Karpas-422 (cell line): ENCODE results near the gene BEX4. TPM values are rescaled to one million over a fixed set of nuclear protein-coding genes. Genes with fewer than 3 reads are reported as not detected.

Experiments used
- DNase-seq: peaks from one replicate; pipeline ENCODE4 v3.0.0-alpha.2; 2015
- H2AFZ ChIP-seq: fragments of 200-600 bp; sonication (generic); 2 replicates; pipeline ENCODE4 v1.6.1; 2014; ENCODE audit warnings: antibody characterized with exemption, low read length, mixed read lengths
- H3K27ac ChIP-seq: fragments of 200-600 bp; sonication (generic); 2 replicates; pipeline ENCODE4 v1.5.1; 2014; ENCODE audit warnings: mild to moderate bottlenecking, low read length, moderate library complexity
- H3K27me3 ChIP-seq: fragments of 200-600 bp; sonication (generic); 2 replicates; pipeline ENCODE4 v1.6.1; 2014; ENCODE audit warnings: low read length, mixed read lengths
- H3K36me3 ChIP-seq: fragments of 200-600 bp; sonication (generic); 2 replicates; pipeline ENCODE4 v1.6.1; 2014; ENCODE audit warnings: low read length, mixed read lengths; ENCODE audit not compliant: insufficient read depth
- H3K4me1 ChIP-seq: fragments of 200-600 bp; sonication (generic); 2 replicates; pipeline ENCODE4 v1.6.1; 2014; ENCODE audit warnings: mild to moderate bottlenecking, low read length, mixed read lengths
- H3K4me2 ChIP-seq: fragments of 200-600 bp; sonication (generic); 2 replicates; pipeline ENCODE4 v1.6.1; 2014; ENCODE audit warnings: low read length, low read depth, mild to moderate bottlenecking; ENCODE audit not compliant: poor library complexity, severe bottlenecking
- H3K4me3 ChIP-seq: fragments of 200-600 bp; sonication (generic); 2 replicates; pipeline ENCODE4 v1.5.1; 2014; ENCODE audit warnings: mild to moderate bottlenecking, antibody characterized with exemption, low read length, mixed read lengths
- H3K79me2 ChIP-seq: fragments of 200-600 bp; sonication (generic); 2 replicates; pipeline ENCODE4 v1.6.1; 2014; ENCODE audit warnings: mild to moderate bottlenecking, low read length, mixed read lengths
- H3K9ac ChIP-seq: fragments of 200-600 bp; sonication (generic); 2 replicates; pipeline ENCODE4 v1.6.0; 2014; ENCODE audit warnings: low read length
- H3K9me2 ChIP-seq: fragments of 200-600 bp; sonication (generic), shearing (Covaris generic); replicated peaks from 2 replicates; pipeline ENCODE4 v1.6.0; 2014; ENCODE audit warnings: mild to moderate bottlenecking, low read length, moderate library complexity; ENCODE audit not compliant: insufficient read depth
- H3K9me3 ChIP-seq: fragments of 300-700, 200-600 bp; sonication (generic); 2 replicates; pipeline ENCODE4 v1.6.1; 2014; ENCODE audit warnings: low read length, mixed read lengths
- H4K20me1 ChIP-seq: fragments of 200-600 bp; sonication (generic); 2 replicates; pipeline ENCODE4 v1.6.1; 2014; ENCODE audit warnings: mild to moderate bottlenecking, antibody characterized with exemption, low read length, low read depth; ENCODE audit not compliant: insufficient read depth
- total RNA-seq: library from RNA; depleted of rRNA; stranded (reverse); fragments of >200 nt; shearing (Covaris generic); gene quantifications from 2 replicates; pipeline ENCODE4 v1.2.3, GENCODE V29; 2014; ENCODE audit warnings: low replicate concordance; rRNA removed

BEX4 gene
- total RNA-seq, 1 experiment from 2014 or later, result not detected

DNA sequence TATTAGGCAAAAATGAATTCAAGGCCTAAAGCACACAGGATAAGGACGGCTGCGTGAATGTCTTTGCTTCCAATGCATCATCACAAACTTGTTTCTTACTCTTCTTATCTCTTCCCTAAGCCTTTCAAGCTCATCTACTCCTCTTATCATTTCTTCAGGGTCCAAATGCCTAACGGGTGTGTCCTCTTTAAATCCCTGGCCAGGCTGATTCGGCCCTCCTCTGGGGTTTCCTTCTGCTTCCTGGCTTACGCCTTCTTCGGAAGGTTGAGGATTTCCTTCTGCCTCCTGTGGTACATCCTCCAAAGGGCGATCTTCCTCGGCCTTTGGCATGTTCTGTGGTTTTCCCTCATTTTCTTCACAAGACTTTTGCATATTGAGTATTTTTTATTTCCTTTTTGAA is 38.7 kb downstream of the BEX4 start:
- Histone ChIP-seq H3K9me2 (no peaks in the 10 kb centered on the region), H3K9ac (peak overlapping the region; percentile 86; the same call in 1 of the 2 replicates), H3K4me1 (peaks cover 15% of the 10 kb centered on the region), H3K27me3 (no peaks in the 10 kb centered on the region), H3K79me2 (peaks cover 5% of the 10 kb centered on the region; the same call in 1 of the 2 replicates), H4K20me1 (no peaks in the 10 kb centered on the region), H3K9me3 (no peaks in the 10 kb centered on the region), H3K4me2 (peak overlapping the region; percentile 81), H3K4me3 (no peak overlapping the region), H3K27ac (no peak overlapping the region), H2AFZ (no peak overlapping the region), H3K36me3 (no peaks in the 10 kb centered on the region)
- DNase-seq, result no peak

DNA sequence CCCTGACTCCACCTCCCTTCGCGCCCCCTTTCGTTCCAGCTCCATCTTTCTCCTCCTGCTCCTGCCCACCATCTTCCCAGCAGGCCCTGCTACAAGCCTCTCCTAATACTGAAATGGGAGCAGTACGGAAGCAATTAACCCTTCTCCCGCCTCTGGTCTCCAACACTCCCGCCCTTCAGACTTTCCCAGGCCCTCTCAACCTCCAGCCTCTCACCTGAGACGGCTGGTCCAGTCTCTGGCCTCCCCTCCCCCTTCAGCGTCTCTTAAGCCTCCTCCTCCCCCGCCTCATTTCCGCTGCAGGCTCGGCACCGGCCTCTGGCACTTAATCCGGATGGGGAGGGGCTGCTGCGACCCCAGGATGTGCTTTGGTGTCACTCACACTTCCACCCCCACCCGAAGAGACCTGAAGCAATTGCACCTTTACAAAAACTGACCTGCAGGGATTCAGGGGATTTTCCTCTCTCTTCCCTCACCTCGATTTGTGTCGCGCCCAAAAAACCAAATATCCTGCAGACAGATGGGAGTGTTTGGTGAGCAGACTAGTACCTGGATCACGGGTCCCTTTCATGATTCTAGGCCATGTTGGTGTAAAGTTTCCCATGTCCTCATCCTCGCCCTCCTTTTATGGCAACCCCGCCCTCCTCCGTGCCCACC is 39.4 kb downstream of the BEX4 start:
- Histone ChIP-seq H2AFZ (peak overlapping the region; percentile 96; the same call in 1 of the 2 replicates), H3K4me1 (peaks cover 11% of the 10 kb centered on the region), H3K36me3 (no peaks in the 10 kb centered on the region), H3K4me2 (peak overlapping the region; percentile 81), H3K9me3 (no peaks in the 10 kb centered on the region), H4K20me1 (no peaks in the 10 kb centered on the region), H3K9me2 (no peaks in the 10 kb centered on the region), H3K9ac (peak overlapping the region; percentile 86), H3K4me3 (peak overlapping the region; percentile 84), H3K27ac (peak overlapping the region; percentile 37; the same call in 1 of the 2 replicates), H3K79me2 (peaks cover 5% of the 10 kb centered on the region; the same call in 1 of the 2 replicates), H3K27me3 (no peaks in the 10 kb centered on the region)
- DNase-seq, result peak; percentile 73

DNA sequence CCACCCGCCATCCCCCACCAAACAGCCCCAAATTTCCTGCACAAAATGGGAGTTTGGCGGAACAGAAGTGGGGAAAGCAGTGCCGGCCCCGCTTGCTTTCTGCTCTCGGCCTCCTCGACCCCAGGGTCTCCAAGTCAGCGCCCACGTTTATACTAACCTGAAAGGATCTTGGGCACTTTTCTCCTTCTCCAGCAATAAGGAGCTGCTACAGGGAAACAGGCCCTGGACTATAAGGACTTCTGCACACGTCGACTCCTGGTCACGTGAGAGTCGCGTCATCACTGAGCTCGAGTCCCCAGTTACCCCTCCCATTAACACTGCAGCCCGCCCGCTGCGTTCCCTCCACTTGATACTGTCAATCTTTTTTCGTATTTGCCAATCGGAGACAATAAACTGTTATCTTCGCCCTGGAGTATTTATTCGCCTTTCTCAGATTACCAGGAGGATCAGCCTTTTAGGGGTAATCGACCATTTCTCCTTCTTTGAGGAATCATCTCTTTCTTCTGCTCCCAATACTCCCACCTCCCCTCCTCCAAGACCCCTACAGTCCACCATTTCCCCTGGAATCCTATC is 40.1 kb downstream of the BEX4 start, which contains the start of gene TCEAL8:
TCEAL8 (minus strand) TSS at position 235 of the 573 bp plus-strand sequence. CDS start 1,176 bp downstream, outside the sequence.
- Histone ChIP-seq H3K36me3 (no peaks in the 10 kb centered on the region), H3K79me2 (peaks cover 5% of the 10 kb centered on the region; the same call in 1 of the 2 replicates), H4K20me1 (no peaks in the 10 kb centered on the region), H3K9me3 (no peaks in the 10 kb centered on the region), H3K4me3 (peak within 1 kb of the TSS; percentile 84), H2AFZ (peak within 1 kb of the TSS; percentile 96), H3K4me1 (peaks cover 11% of the 10 kb centered on the region), H3K27ac (peak within 1 kb of the TSS; percentile 37; the same call in 1 of the 2 replicates), H3K9me2 (no peaks in the 10 kb centered on the region), H3K9ac (peak within 1 kb of the TSS; percentile 86), H3K4me2 (peak within 1 kb of the TSS; percentile 81), H3K27me3 (no peaks in the 10 kb centered on the region)
- DNase-seq, result peak; percentile 85

DNA sequence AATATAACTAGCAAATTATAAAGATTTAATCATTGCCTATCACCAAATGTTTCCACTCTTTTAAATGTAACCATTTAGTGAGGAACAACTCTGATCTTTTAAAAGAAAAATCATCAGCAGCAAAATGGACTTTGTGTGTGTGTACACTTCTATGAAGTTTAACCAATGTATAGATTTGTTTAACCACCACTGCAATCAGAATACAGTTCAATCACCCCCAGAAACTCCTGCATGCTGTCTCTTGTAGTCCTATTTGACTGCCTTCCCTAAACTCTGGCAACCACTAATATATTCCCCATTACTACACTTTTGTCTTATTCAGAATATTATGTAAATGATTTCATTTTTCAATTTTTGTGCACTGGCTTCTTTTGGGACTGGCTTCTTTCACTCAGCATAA is 41.7 kb downstream of the BEX4 start:
- peaks cover 5% of the 10 kb centered on the region; the same call in 1 of the 2 replicates for H3K79me2 ChIP-seq
- no peaks in the 10 kb centered on the region for H3K27me3 ChIP-seq
- H3K36me3 ChIP-seq, result no peaks in the 10 kb centered on the region
- no peak overlapping the region for H3K4me3 ChIP-seq
- no peaks in the 10 kb centered on the region for H3K9me2 ChIP-seq
- no peak for DNase-seq
- no peak overlapping the region for H3K27ac ChIP-seq
- no peak overlapping the region for H3K4me2 ChIP-seq
- H3K4me1 ChIP-seq, result peaks cover 11% of the 10 kb centered on the region
- no peak overlapping the region for H2AFZ ChIP-seq
- no peak overlapping the region for H3K9ac ChIP-seq
- H3K9me3 ChIP-seq, result no peaks in the 10 kb centered on the region
- H4K20me1 ChIP-seq, result no peaks in the 10 kb centered on the region

DNA sequence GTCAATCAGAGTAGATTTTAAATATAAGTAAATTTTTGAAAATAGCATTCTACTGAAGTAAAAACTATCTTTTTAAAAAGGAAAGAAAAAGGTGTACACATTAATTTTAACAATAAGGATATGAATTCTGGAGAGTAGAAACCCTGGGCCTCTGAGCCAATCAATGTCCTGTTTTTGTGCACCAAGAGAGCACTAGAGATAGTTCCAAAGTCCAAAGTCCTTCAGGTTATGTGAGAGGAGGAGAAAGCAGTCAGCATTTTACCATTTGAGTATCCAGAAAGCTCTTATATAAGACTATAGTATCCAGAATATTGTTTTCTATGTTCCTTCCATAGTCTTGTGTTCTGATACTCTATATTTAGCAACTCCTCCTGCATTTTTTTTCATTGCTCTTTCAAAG is 43.4 kb downstream of the BEX4 start:
- no peaks in the 10 kb centered on the region for H4K20me1 ChIP-seq
- no peaks in the 10 kb centered on the region for H3K9me2 ChIP-seq
- no peaks in the 10 kb centered on the region for H3K36me3 ChIP-seq
- H3K9ac ChIP-seq, result no peak overlapping the region
- peaks cover 5% of the 10 kb centered on the region; the same call in 1 of the 2 replicates for H3K79me2 ChIP-seq
- H3K4me1 ChIP-seq, result peaks cover 11% of the 10 kb centered on the region
- H3K4me2 ChIP-seq, result no peak overlapping the region
- H3K4me3 ChIP-seq, result no peak overlapping the region
- H3K9me3 ChIP-seq, result peaks cover 5% of the 10 kb centered on the region; the same call in 1 of the 2 replicates
- H3K27ac ChIP-seq, result no peak overlapping the region
- H3K27me3 ChIP-seq, result peaks cover 4% of the 10 kb centered on the region; the same call in 1 of the 2 replicates
- H2AFZ ChIP-seq, result no peak overlapping the region
- no peak for DNase-seq

Other genes with a start within 250 kb of the BEX4 start
- gene BEX1, start 150.9 kb upstream of the BEX4 start, total RNA-seq, result not detected in 2 replicates
- gene NXF3, start 122.0 kb upstream of the BEX4 start, total RNA-seq, result not detected in 2 replicates
- gene TCEAL8, start 40.0 kb downstream of the BEX4 start, total RNA-seq, result 43.8 and 44.3 TPM in 2 replicates
- gene TCEAL5, start 61.6 kb downstream of the BEX4 start, total RNA-seq, result not detected in 2 replicates
- 21.4 and 31.5 TPM in 2 replicates for gene BEX2, start 95.9 kb downstream of the BEX4 start, total RNA-seq
- not detected in 2 replicates for gene TCEAL7, start 115.1 kb downstream of the BEX4 start, total RNA-seq
- 13.2 and 18.8 TPM in 2 replicates for gene TCEAL9, start 141.4 kb downstream of the BEX4 start, total RNA-seq
- gene BEX3, start 161.4 kb downstream of the BEX4 start, total RNA-seq, result not detected in 2 replicates